A673 (cell line): Measurements from ENCODE around the gene ZNF25. TPM values are rescaled to one million over a fixed set of nuclear protein-coding genes. Genes with fewer than 3 reads are reported as not detected.

Experiments used
- BruUV-seq: library from RNA; stranded (reverse); fragments of 400-500 nt; replicated peaks from 2 replicates; lab custom pipeline; 2021; lab: Mats Ljungman, UMichigan
- CTCF ChIA-PET: fragments of 300-600 bp; sonication (Branson Sonifier 250); formaldehyde crosslinking; loops from one replicate; lab custom pipeline; 2022; ENCODE audit warnings: antibody characterized with exemption; lab: Charles Lee
- POLR2A ChIA-PET: fragments of 300-600 bp; sonication (Branson Sonifier 250); formaldehyde crosslinking; loops from one replicate; lab custom pipeline; 2022; ENCODE audit warnings: antibody characterized with exemption; ENCODE audit not compliant: low non-redundant PET; lab: Charles Lee
- DNase-seq: peaks from one replicate; pipeline ENCODE4 v3.0.0-alpha.2; 2015; ENCODE audit warnings: low spot score
- H3K27ac ChIP-seq: fragments of 200-600 bp; sonication (generic); 2 replicates; pipeline ENCODE4 v1.5.1; 2016; ENCODE audit warnings: mixed run types, low read depth, mild to moderate bottlenecking, mixed read lengths, antibody characterized with exemption, low read length; ENCODE audit not compliant: poor library complexity, severe bottlenecking
- H3K27me3 ChIP-seq: fragments of 200-600 bp; sonication (generic); replicated peaks from 2 replicates; pipeline ENCODE4 v1.6.1; 2017; ENCODE audit warnings: mixed run types, low read depth, mild to moderate bottlenecking, mixed read lengths, antibody characterized with exemption, low read length; ENCODE audit not compliant: insufficient read depth, poor library complexity
- H3K36me3 ChIP-seq: fragments of 200-600 bp; sonication (generic); 2 replicates; pipeline ENCODE4 v1.6.1; 2016; ENCODE audit warnings: mixed run types, mild to moderate bottlenecking, mixed read lengths, antibody characterized with exemption, low read length; ENCODE audit not compliant: insufficient read depth, poor library complexity, severe bottlenecking
- H3K4me1 ChIP-seq: fragments of 200-600 bp; sonication (generic); 2 replicates; pipeline ENCODE4 v1.6.1; 2017; ENCODE audit warnings: mixed run types, mild to moderate bottlenecking, mixed read lengths, antibody characterized with exemption, low read length; ENCODE audit not compliant: insufficient read depth, poor library complexity, severe bottlenecking
- H3K4me3 ChIP-seq: fragments of 200-600 bp; sonication (generic); 2 replicates; pipeline ENCODE4 v1.5.1; 2016; ENCODE audit warnings: low read depth, mixed run types, mild to moderate bottlenecking, mixed read lengths, low read length; ENCODE audit not compliant: poor library complexity, severe bottlenecking
- H3K9me3 ChIP-seq: fragments of 200-600 bp; sonication (generic); 2 replicates; pipeline ENCODE4 v1.6.1; 2016; ENCODE audit warnings: mixed run types, low read depth, mild to moderate bottlenecking, mixed read lengths, antibody characterized with exemption, low read length; ENCODE audit not compliant: poor library complexity, severe bottlenecking
- EZH2 ChIP-seq: fragments of 200-600 bp; sonication (generic); IDR thresholded peaks from 2 replicates; pipeline ENCODE4 v1.6.1; 2017; ENCODE audit warnings: borderline replicate concordance, low read depth, mild to moderate bottlenecking, mixed read lengths, antibody characterized with exemption, low read length; ENCODE audit not compliant: poor library complexity, severe bottlenecking
- intact Hi-C: fragments of 100-400 bp; cut with micrococcal nuclease; formaldehyde crosslinking; loops from one replicate; pipeline ENCODE4 v1.10.0; 2022; ENCODE audit not compliant: unreplicated experiment
- total RNA-seq: library from RNA; stranded (reverse); gene quantifications from 2 replicates; pipeline ENCODE4 v1.2.3, GENCODE V29; 2021
- TF ChIP-seq, protein P1 (sequence below): fragments of 300-800, 200-600 bp; sonication (generic); conservative IDR thresholded peaks from 2 replicates; pipeline ENCODE4 v1.5.1; 2017; ENCODE audit warnings: low read depth, mild to moderate bottlenecking, antibody characterized with exemption, low read length, moderate library complexity, mixed read lengths

The ZNF25 gene
- total RNA-seq, 1 experiment from 2014 or later = 5.8 TPM

DNA sequence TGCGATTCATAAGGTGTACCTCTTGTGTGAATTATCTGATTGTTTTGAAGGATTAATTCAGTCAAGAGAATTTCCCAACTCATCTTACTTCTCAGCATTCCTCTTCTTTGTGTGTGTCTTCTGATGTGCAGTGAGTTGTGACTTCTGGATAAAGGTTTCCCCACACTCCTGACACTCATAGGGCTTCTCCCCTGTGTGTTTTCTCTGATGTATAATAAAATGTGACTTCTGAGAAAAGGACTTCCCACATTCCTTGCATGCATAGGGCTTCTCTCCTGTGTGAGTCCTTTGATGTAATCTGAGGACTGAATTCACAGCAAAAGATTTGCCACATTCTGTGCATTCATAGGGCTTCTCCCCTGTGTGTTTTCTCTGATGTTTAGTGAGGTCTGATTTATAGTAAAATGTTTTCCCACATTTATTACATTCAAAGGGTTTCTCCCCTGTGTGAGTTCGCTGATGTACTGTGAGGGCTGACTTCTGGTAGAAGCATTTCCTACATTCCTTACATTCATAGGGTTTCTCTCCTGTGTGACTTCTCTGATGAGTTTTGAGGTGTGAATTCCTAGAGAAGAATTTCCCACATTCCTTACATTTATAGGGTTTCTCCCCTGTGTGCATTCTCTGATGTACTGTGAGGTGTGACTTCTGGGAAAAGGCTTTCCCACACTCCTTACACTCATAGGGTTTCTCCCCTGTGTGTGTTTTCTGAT is 24.2 kb downstream of the ZNF25 start:
- H3K27ac ChIP-seq = no peak overlapping the region
- TF ChIP-seq, protein P1, sequence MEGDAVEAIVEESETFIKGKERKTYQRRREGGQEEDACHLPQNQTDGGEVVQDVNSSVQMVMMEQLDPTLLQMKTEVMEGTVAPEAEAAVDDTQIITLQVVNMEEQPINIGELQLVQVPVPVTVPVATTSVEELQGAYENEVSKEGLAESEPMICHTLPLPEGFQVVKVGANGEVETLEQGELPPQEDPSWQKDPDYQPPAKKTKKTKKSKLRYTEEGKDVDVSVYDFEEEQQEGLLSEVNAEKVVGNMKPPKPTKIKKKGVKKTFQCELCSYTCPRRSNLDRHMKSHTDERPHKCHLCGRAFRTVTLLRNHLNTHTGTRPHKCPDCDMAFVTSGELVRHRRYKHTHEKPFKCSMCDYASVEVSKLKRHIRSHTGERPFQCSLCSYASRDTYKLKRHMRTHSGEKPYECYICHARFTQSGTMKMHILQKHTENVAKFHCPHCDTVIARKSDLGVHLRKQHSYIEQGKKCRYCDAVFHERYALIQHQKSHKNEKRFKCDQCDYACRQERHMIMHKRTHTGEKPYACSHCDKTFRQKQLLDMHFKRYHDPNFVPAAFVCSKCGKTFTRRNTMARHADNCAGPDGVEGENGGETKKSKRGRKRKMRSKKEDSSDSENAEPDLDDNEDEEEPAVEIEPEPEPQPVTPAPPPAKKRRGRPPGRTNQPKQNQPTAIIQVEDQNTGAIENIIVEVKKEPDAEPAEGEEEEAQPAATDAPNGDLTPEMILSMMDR = no peak
- no peak for TF ChIP-seq EZH2
- peaks cover 30% of the 10 kb centered on the region for H3K36me3 ChIP-seq
- H3K27me3 ChIP-seq = no peaks in the 10 kb centered on the region
- POLR2A ChIA-PET = no interaction called here
- no peak overlapping the region for H3K4me3 ChIP-seq
- H3K4me1 ChIP-seq = no peaks in the 10 kb centered on the region
- intact Hi-C loops = loop anchor here (10.0 kb wide), 1 partner anchor 83 kb away; no protein-coding TSS in a partner anchor
- CTCF ChIA-PET = no interaction called here
- BruUV-seq = no TSS peak
- DNase-seq = no peak
- peaks cover 2% of the 10 kb centered on the region for H3K9me3 ChIP-seq

DNA sequence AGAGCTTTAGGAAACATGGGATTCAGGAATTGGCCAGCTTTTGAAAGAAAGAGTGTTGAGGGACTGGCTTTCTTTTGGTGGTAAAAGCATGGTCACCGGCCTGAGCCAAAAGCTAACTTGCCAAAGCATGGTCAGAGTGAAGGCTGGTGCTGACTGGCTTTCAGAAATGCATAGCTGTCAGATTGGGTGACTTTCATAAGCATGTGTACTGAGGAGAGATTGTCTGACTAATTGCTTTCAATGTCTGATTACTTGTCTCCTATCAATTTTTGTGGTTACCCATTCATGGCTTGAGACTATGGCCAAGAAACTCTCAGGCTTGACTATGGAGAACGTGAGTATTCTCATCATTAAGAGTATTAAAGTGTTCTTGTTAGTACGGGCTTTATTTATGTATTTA is 28.2 kb downstream of the ZNF25 start:
- no peaks in the 10 kb centered on the region for H3K4me1 ChIP-seq
- ChIA-PET CTCF (no interaction called here), POLR2A (no interaction called here)
- no peak for TF ChIP-seq EZH2
- TF ChIP-seq, protein P1 = no peak
- peaks cover 13% of the 10 kb centered on the region for H3K36me3 ChIP-seq
- no peak overlapping the region for H3K27ac ChIP-seq
- peaks cover 2% of the 10 kb centered on the region for H3K9me3 ChIP-seq
- H3K4me3 ChIP-seq = no peak overlapping the region
- intact Hi-C loops = no loop called here
- H3K27me3 ChIP-seq = no peaks in the 10 kb centered on the region
- no TSS peak for BruUV-seq
- DNase-seq = no peak

DNA sequence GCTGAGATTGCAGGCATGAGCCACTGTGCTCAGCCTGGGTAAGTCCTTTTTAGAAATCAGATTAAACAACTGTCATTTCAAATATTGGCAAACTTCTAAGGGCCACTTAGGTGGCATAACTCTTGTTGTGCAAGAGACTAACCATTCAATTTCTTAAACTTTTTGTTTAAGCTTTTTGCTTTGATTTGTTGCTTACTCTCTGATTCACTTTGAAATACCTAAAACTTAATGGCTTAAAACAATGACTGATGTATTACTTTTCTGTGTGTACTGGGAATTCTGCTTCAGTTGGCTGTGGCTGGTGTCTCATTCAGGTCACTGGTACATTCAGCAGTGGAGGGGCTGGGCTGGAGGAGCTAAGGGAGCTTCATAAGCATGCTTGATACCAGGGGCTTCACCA is 28.9 kb downstream of the ZNF25 start:
- no peak for DNase-seq
- ChIA-PET POLR2A (no interaction called here), CTCF (no interaction called here)
- H3K4me3 ChIP-seq = no peak overlapping the region
- H3K36me3 ChIP-seq = peaks cover 6% of the 10 kb centered on the region
- intact Hi-C loops = no loop called here
- no peaks in the 10 kb centered on the region for H3K27me3 ChIP-seq
- H3K9me3 ChIP-seq = peaks cover 2% of the 10 kb centered on the region
- H3K27ac ChIP-seq = no peak overlapping the region
- TF ChIP-seq, protein P1 = no peak
- TF ChIP-seq EZH2 = no peak
- BruUV-seq = no TSS peak
- H3K4me1 ChIP-seq = no peaks in the 10 kb centered on the region
